GM12878 (cell line): ENCODE data around the gene ZDHHC11B.

Source experiments
- EED ChIP-seq: sonication (generic); IDR thresholded peaks from 2 replicates; pipeline ENCODE4 v1.6.1; 2016; ENCODE audit warnings: antibody characterized with exemption, low read depth
- ETV6 ChIP-seq, 2 experiments: fragments of 450-650 bp in 1 of 2; IDR thresholded peaks in 1 of 2; conservative IDR thresholded peaks in 1 of 2; 2 replicates each; pipeline ENCODE4 v1.6.1; 2014; ENCODE audit warnings: antibody characterized with exemption in 1 of 2, borderline replicate concordance in 1 of 2, low read depth in 1 of 2, mild to moderate bottlenecking in 1 of 2, moderate library complexity in 1 of 2
- TF ChIP-seq, protein P1 (sequence below): fragments of 450-650 bp; IDR thresholded peaks from 2 replicates; pipeline ENCODE4 v1.6.1; 2017; ENCODE audit warnings: antibody characterized with exemption, mild to moderate bottlenecking, moderate library complexity

DNA sequence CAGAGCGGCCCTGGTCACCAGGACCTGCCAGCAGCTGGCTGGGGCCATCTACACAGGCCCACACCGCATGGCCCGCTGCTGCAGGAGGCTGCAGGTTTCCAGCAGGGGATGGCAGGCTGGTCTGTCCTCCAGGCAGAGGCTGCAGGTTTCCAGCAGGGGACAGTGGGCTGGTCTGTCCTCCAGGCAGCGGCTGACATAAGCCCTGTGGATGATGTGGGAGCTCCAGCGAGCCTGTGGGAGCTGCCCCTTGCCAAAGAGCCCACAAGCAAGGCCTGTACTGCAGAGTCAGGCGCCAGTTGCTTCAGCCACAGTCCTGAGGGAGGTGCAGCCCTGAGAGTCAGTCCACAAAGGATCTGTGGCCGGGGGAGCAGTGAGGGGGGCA is 109.9 kb downstream of the ZDHHC11B start:
- TF ChIP-seq EED (no peak), ETV6 (conservative IDR thresholded peaks at IDR 0.05 in 1 of 2, IDR thresholded peaks at IDR 0.05 in 1 of 2; ENCODE audit: borderline replicate concordance in 1 of 2, low read depth in 1 of 2) (no peak)
- TF ChIP-seq, protein P1, sequence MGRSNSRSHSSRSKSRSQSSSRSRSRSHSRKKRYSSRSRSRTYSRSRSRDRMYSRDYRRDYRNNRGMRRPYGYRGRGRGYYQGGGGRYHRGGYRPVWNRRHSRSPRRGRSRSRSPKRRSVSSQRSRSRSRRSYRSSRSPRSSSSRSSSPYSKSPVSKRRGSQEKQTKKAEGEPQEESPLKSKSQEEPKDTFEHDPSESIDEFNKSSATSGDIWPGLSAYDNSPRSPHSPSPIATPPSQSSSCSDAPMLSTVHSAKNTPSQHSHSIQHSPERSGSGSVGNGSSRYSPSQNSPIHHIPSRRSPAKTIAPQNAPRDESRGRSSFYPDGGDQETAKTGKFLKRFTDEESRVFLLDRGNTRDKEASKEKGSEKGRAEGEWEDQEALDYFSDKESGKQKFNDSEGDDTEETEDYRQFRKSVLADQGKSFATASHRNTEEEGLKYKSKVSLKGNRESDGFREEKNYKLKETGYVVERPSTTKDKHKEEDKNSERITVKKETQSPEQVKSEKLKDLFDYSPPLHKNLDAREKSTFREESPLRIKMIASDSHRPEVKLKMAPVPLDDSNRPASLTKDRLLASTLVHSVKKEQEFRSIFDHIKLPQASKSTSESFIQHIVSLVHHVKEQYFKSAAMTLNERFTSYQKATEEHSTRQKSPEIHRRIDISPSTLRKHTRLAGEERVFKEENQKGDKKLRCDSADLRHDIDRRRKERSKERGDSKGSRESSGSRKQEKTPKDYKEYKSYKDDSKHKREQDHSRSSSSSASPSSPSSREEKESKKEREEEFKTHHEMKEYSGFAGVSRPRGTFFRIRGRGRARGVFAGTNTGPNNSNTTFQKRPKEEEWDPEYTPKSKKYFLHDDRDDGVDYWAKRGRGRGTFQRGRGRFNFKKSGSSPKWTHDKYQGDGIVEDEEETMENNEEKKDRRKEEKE = no peak
